Body of pancreas (tissue), 4 donors: ENCODE measurements around the gene SOBP. TPM values are rescaled to one million over a fixed set of nuclear protein-coding genes. Genes with fewer than 3 reads are reported as not detected.

Experiments
- ATAC-seq: fragments of 150-250 bp; one replicate; pipeline ENCODE4 v1.9.1; 2016
- DNase-seq, 4 donors: peaks; one replicate each; pipeline ENCODE4 v3.0.0-alpha.2; 2019
- H3K27ac ChIP-seq, 4 donors: fragments of 200-600 bp; sonication (generic); 1 replicate in 3 of 4; 2 replicates in 1 of 4; pipeline versions ENCODE4 v1.5.1 to v1.6.1; 2016 to 2019; ENCODE audit warnings: mild to moderate bottlenecking in 1 of 4, mixed read lengths in 1 of 4, moderate library complexity in 1 of 4
- H3K27me3 ChIP-seq, 2 donors: fragments of 200-600 bp; sonication (generic); one replicate each; pipeline ENCODE4 v1.6.0; 2016; ENCODE audit warnings: mild to moderate bottlenecking in 1 of 2
- H3K36me3 ChIP-seq, 2 donors: fragments of 200-600 bp; sonication (generic); replicated peaks in 1 of 2; 2 replicates each; pipeline ENCODE4 v1.5.1; 2016; ENCODE audit warnings: low read depth in 2 of 2; ENCODE audit not compliant: insufficient read depth in 1 of 2
- H3K4me1 ChIP-seq: fragments of 200-600 bp; sonication (generic); one replicate; pipeline ENCODE4 v1.6.0; 2016
- H3K4me3 ChIP-seq, 2 donors: fragments of 200-600 bp; sonication (generic); 1 replicate in 1 of 2; 2 replicates in 1 of 2; pipeline ENCODE4 v1.5.1; 2016 to 2019
- H3K9me3 ChIP-seq, 3 donors: fragments of 200-600 bp; sonication (generic); 1 replicate in 2 of 3; 2 replicates in 1 of 3; pipeline ENCODE4 v1.5.1; 2016
- CTCF ChIP-seq, 7 experiments: fragments of 450-650 bp in 4 of 7; fragments of 200-600 bp in 3 of 7; sonication (generic) in 3 of 7; IDR thresholded peaks; one replicate each; pipeline ENCODE4 v1.5.1; 2016 to 2019; ENCODE audit warnings: antibody characterized with exemption in 7 of 7
- POLR2A ChIP-seq, 3 donors: fragments of 450-650 bp; IDR thresholded peaks; one replicate each; pipeline ENCODE4 v1.6.1; 2016; ENCODE audit warnings: antibody characterized with exemption in 3 of 3, mild to moderate bottlenecking in 2 of 3
- WGBS, 2 donors: methylation state at CpG; one replicate each; pipeline ENCODE4 v1.1.5; 2017; 5-methylcytosine and 5-hydroxymethylcytosine counted together
- intact Hi-C: fragments of 100-400 bp; cut with DNase I; formaldehyde crosslinking; loops from one replicate; pipeline ENCODE4 v1.15.1; 2023
- total RNA-seq, 2 donors: library from RNA; depleted of rRNA; stranded (reverse); fragments of >200 nt; gene quantifications; one replicate each; pipeline ENCODE4 v1.1.0, GENCODE V29; 2016

SOBP gene
- total RNA-seq, 2 donors from 2014 or later = 0.66 to 3.1 TPM

GRCh38 chr6:107641500-107641941 lies 151.6 kb downstream of the SOBP start:
- TF ChIP-seq CTCF (IDR thresholded peaks at IDR 0.05) = no peak
- TF ChIP-seq POLR2A (IDR thresholded peaks at IDR 0.05) = no peak
- H3K9me3 ChIP-seq = no peaks in the 10 kb centered on the region
- no peaks in the 10 kb centered on the region for H3K36me3 ChIP-seq
- DNase-seq = peak in 3 of 4 donors; percentile 57 to 69 (median 60)
- H3K4me1 ChIP-seq = no peaks in the 10 kb centered on the region
- intact Hi-C loops = no loop called here
- WGBS, 2 donors = 33 to 51% methylated on average over 14 of the region's 14 CpGs
- peak; percentile 63 for ATAC-seq
- H3K27me3 ChIP-seq = no peaks in the 10 kb centered on the region
- H3K4me3 ChIP-seq = no peak overlapping the region
- H3K27ac ChIP-seq = peak overlapping the region in 2 of 4 donors; percentile 2

- TF ChIP-seq CTCF (IDR thresholded peaks at IDR 0.05) (no peak), POLR2A (IDR thresholded peaks at IDR 0.05) (no peak)
- DNase-seq (no peak), ATAC-seq (no peak)
- Histone ChIP-seq H3K27me3 (no peaks in the 10 kb centered on the region), H3K4me1 (no peaks in the 10 kb centered on the region), H3K27ac (no peak overlapping the region), H3K4me3 (no peak overlapping the region), H3K36me3 (no peaks in the 10 kb centered on the region), H3K9me3 (no peaks in the 10 kb centered on the region)
- intact Hi-C loops = no loop called here
- WGBS, 2 donors = 57 to 59% methylated on average over 3 of the region's 3 CpGs
Measured at GRCh38 chr6:107642095-107642860, 152.4 kb downstream of the SOBP start.

- ATAC-seq = no peak
- Histone ChIP-seq H3K36me3 (no peaks in the 10 kb centered on the region), H3K4me3 (no peak overlapping the region), H3K27ac (no peak overlapping the region), H3K27me3 (no peaks in the 10 kb centered on the region), H3K9me3 (no peaks in the 10 kb centered on the region), H3K4me1 (no peaks in the 10 kb centered on the region)
- TF ChIP-seq POLR2A (IDR thresholded peaks at IDR 0.05) = no peak
- no peak for TF ChIP-seq CTCF (IDR thresholded peaks at IDR 0.05)
- DNase-seq = no peak
- 73 to 77% methylated on average over 3 of the region's 3 CpGs for WGBS, 2 donors
- intact Hi-C loops = no loop called here
Measured at GRCh38 chr6:107642861-107643328, 153.0 kb downstream of the SOBP start.

- WGBS, 2 donors = 89 to 96% methylated on average over 1 of the region's 1 CpG
- no peaks in the 10 kb centered on the region for H3K4me1 ChIP-seq
- no peak overlapping the region for H3K4me3 ChIP-seq
- intact Hi-C loops = no loop called here
- no peak overlapping the region for H3K27ac ChIP-seq
- H3K36me3 ChIP-seq = no peaks in the 10 kb centered on the region
- H3K27me3 ChIP-seq = no peaks in the 10 kb centered on the region
- no peaks in the 10 kb centered on the region for H3K9me3 ChIP-seq
- TF ChIP-seq CTCF (IDR thresholded peaks at IDR 0.05) (no peak), POLR2A (IDR thresholded peaks at IDR 0.05) (no peak)
- DNase-seq (no peak), ATAC-seq (no peak)
Measured at GRCh38 chr6:107644513-107644912, 154.6 kb downstream of the SOBP start.

- no peaks in the 10 kb centered on the region for H3K4me1 ChIP-seq
- ATAC-seq = no peak
- WGBS, 2 donors = 75 to 81% methylated on average over 4 of the region's 4 CpGs
- no peaks in the 10 kb centered on the region for H3K27me3 ChIP-seq
- no peak overlapping the region for H3K4me3 ChIP-seq
- DNase-seq = no peak
- no peak for TF ChIP-seq CTCF (IDR thresholded peaks at IDR 0.05)
- no peak for TF ChIP-seq POLR2A (IDR thresholded peaks at IDR 0.05)
- H3K9me3 ChIP-seq = no peaks in the 10 kb centered on the region
- H3K27ac ChIP-seq = no peak overlapping the region
- no peaks in the 10 kb centered on the region for H3K36me3 ChIP-seq
- intact Hi-C loops = no loop called here
Measured at GRCh38 chr6:107645740-107646139, 155.8 kb downstream of the SOBP start.
